Ishikawa (cell line): ENCODE data around the gene SERPINB10.

Experiments used
- CREB1 ChIP-seq: IDR thresholded peaks from 2 replicates; pipeline ENCODE4 v1.6.1; 2012; ENCODE audit warnings: low read depth
- EGR1 ChIP-seq: IDR thresholded peaks from 2 replicates; pipeline ENCODE4 v1.6.1; 2012
- EP300 ChIP-seq: IDR thresholded peaks from 2 replicates; pipeline ENCODE4 v1.6.1; 2012; ENCODE audit warnings: borderline replicate concordance
- FOXM1 ChIP-seq: IDR thresholded peaks from 2 replicates; pipeline ENCODE4 v1.6.1; 2012; ENCODE audit warnings: low read depth, borderline replicate concordance
- RAD21 ChIP-seq: IDR thresholded peaks from 2 replicates; pipeline ENCODE4 v1.6.1; 2012; ENCODE audit warnings: low read depth
- TAF1 ChIP-seq: IDR thresholded peaks from 2 replicates; pipeline ENCODE4 v1.6.1; 2012; ENCODE audit warnings: low read depth, mild to moderate bottlenecking
- TCF12 ChIP-seq: IDR thresholded peaks from 2 replicates; pipeline ENCODE4 v1.6.1; 2012; ENCODE audit warnings: low read depth
- TEAD4 ChIP-seq: IDR thresholded peaks from 2 replicates; pipeline ENCODE4 v1.6.1; 2012
- YY1 ChIP-seq: IDR thresholded peaks from 2 replicates; pipeline ENCODE4 v1.6.1; 2012; ENCODE audit warnings: low read depth
- ZBTB7A ChIP-seq: IDR thresholded peaks from 2 replicates; pipeline ENCODE4 v1.6.1; 2012; ENCODE audit warnings: low read depth
- TF ChIP-seq, protein P1 (sequence below): IDR thresholded peaks from 2 replicates; pipeline ENCODE4 v1.6.1; 2012
- TF ChIP-seq, protein P2 (sequence below): IDR thresholded peaks from 2 replicates; pipeline ENCODE4 v1.6.1; 2012; ENCODE audit warnings: low read depth, mild to moderate bottlenecking

DNA sequence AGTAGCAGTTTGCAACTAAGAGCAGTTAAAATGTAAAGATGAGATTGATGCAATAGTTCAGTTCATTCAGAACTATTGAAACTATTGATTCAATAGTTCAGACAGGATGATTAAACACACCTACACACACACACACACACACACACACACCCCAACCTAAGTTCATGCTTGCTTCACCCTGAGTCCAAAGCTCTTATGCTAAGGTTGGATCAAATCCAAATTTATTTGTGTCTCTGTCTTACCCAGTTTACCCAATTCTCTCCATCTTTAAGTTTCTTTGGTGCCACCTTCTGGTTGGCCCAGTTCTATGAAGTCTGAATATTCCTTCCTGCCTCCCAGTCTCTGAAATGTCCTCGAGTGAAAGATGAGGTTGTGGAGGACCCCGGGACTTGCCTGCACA, 67.2 kb downstream of the SERPINB10 start:
- no peak for TF ChIP-seq TEAD4
- TF ChIP-seq YY1 = no peak
- TF ChIP-seq FOXM1 = no peak
- TF ChIP-seq, protein P1, sequence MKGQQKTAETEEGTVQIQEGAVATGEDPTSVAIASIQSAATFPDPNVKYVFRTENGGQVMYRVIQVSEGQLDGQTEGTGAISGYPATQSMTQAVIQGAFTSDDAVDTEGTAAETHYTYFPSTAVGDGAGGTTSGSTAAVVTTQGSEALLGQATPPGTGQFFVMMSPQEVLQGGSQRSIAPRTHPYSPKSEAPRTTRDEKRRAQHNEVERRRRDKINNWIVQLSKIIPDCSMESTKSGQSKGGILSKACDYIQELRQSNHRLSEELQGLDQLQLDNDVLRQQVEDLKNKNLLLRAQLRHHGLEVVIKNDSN = no peak
- no peak for TF ChIP-seq EP300
- no peak for TF ChIP-seq TAF1
- TF ChIP-seq ZBTB7A = no peak
- TF ChIP-seq RAD21 = no peak
- TF ChIP-seq, protein P2, sequence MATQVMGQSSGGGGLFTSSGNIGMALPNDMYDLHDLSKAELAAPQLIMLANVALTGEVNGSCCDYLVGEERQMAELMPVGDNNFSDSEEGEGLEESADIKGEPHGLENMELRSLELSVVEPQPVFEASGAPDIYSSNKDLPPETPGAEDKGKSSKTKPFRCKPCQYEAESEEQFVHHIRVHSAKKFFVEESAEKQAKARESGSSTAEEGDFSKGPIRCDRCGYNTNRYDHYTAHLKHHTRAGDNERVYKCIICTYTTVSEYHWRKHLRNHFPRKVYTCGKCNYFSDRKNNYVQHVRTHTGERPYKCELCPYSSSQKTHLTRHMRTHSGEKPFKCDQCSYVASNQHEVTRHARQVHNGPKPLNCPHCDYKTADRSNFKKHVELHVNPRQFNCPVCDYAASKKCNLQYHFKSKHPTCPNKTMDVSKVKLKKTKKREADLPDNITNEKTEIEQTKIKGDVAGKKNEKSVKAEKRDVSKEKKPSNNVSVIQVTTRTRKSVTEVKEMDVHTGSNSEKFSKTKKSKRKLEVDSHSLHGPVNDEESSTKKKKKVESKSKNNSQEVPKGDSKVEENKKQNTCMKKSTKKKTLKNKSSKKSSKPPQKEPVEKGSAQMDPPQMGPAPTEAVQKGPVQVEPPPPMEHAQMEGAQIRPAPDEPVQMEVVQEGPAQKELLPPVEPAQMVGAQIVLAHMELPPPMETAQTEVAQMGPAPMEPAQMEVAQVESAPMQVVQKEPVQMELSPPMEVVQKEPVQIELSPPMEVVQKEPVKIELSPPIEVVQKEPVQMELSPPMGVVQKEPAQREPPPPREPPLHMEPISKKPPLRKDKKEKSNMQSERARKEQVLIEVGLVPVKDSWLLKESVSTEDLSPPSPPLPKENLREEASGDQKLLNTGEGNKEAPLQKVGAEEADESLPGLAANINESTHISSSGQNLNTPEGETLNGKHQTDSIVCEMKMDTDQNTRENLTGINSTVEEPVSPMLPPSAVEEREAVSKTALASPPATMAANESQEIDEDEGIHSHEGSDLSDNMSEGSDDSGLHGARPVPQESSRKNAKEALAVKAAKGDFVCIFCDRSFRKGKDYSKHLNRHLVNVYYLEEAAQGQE = no peak
- no peak for TF ChIP-seq EGR1
- TF ChIP-seq CREB1 = no peak
- no peak for TF ChIP-seq TCF12
